BLaER1 (cell line): ENCODE measurements around the gene TFF1.

ENCODE experiments used
- H3K27ac ChIP-seq: shearing (Covaris generic); formaldehyde crosslinking; 2 replicates; pipeline ENCODE4 v1.8.1; 2022
- H3K27me3 ChIP-seq: shearing (Covaris generic); formaldehyde crosslinking; 2 replicates; pipeline ENCODE4 v1.8.1; 2022
- H3K36me3 ChIP-seq: shearing (Covaris generic); formaldehyde crosslinking; 2 replicates; pipeline ENCODE4 v1.8.1; 2022
- H3K4me1 ChIP-seq: shearing (Covaris generic); formaldehyde crosslinking; 2 replicates; pipeline ENCODE4 v1.8.1; 2022
- H3K4me2 ChIP-seq: shearing (Covaris generic); formaldehyde crosslinking; 2 replicates; pipeline ENCODE4 v1.8.1; 2022
- H3K4me3 ChIP-seq: shearing (Covaris generic); formaldehyde crosslinking; 2 replicates; pipeline ENCODE4 v1.8.1; 2022
- H3K9ac ChIP-seq: shearing (Covaris generic); formaldehyde crosslinking; 2 replicates; pipeline ENCODE4 v1.8.1; 2022
- H3K9me3 ChIP-seq: shearing (Covaris generic); formaldehyde crosslinking; 2 replicates; pipeline ENCODE4 v1.8.1; 2022
- H4K20me1 ChIP-seq: shearing (Covaris generic); formaldehyde crosslinking; 2 replicates; pipeline ENCODE4 v1.8.1; 2022
- Cebpa-rat ChIP-seq: shearing (Covaris generic); IDR thresholded peaks from 2 replicates; pipeline ENCODE4 v1.8.1; 2022

The TFF1 gene

GRCh38 chr21:42400525-42400924, 34.2 kb upstream of the TFF1 start:
- Histone ChIP-seq H3K9ac (no peak overlapping the region), H4K20me1 (no peaks in the 10 kb centered on the region), H3K4me3 (no peak overlapping the region), H3K4me1 (peaks cover 69% of the 10 kb centered on the region), H3K27ac (no peak overlapping the region), H3K27me3 (no peaks in the 10 kb centered on the region), H3K9me3 (peaks cover 15% of the 10 kb centered on the region), H3K36me3 (no peaks in the 10 kb centered on the region), H3K4me2 (no peak overlapping the region)
- TF ChIP-seq Cebpa-rat: no peak

DNA sequence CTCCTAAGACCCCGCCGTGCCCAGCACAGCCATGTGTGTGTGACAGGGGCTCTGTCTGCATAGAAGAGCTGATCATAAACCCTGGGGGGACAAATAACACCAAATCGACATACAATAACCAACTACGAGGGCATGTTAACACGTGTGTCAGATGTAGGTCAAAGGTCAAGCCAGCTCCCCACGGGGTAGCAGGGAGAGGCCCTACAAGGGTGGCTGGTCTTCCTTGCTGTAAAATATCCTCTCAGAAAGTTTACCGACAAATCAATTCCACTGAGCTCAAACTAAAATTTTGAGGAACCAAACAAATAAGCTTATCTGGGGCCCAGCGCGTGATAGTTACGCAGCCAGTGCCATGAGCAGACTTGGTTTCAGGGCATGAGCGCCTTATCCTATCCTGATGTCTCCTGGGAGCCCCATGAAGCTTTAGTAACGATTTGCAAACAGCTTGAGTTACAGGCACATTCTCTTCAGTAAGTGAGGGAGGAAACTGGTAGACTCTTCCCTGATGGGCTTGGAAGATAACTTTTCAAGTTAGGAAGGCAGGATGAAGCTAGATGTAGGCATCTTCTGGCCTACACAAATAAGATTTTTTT, 32.2 kb upstream of the TFF1 start:
- peaks cover 15% of the 10 kb centered on the region for H3K9me3 ChIP-seq
- no peaks in the 10 kb centered on the region for H3K27me3 ChIP-seq
- peaks cover 65% of the 10 kb centered on the region for H3K4me1 ChIP-seq
- H3K27ac ChIP-seq: peak overlapping the region; percentile 69
- H3K36me3 ChIP-seq: no peaks in the 10 kb centered on the region
- H4K20me1 ChIP-seq: no peaks in the 10 kb centered on the region
- no peak overlapping the region for H3K4me3 ChIP-seq
- no peak for TF ChIP-seq Cebpa-rat
- H3K9ac ChIP-seq: no peak overlapping the region; the same call in 1 of the 2 replicates
- peak overlapping the region; percentile 92 for H3K4me2 ChIP-seq

DNA sequence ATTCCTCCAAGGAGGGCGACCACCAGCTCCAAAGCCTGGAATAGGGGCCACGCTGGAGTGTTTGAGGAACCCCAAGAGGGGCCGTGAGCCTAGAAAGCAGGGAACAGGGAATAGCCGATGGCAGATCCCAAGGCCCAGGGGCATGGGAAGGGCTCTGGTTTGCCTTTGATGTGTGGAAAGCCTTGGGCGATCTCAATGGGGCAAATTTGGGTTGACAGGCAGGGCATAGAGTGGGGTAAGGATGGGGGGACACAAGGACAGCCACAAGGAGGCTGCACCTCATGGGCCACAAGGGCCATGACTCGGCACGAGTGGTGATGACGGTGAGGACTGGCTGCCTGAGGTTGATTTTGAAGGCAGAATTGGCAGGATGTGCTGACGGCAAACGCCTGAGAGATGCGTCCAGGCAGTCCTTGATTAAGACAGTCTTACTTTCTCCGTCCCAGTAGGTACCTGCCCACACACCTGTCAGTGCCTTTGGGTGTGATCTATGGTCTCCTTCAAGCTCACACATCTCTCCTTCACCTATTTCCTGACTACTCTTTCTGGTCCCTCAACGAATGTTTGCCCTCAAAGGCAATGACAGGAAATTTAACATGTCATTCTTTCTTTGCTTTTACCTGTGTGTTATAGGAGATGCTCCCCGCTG, 31.5 kb upstream of the TFF1 start:
- TF ChIP-seq Cebpa-rat: no peak
- H3K9ac ChIP-seq: peak overlapping the region; percentile 10; the same call in 1 of the 2 replicates

GRCh38 chr21:42396799-42397745, 30.7 kb upstream of the TFF1 start:
- Histone ChIP-seq H3K9me3 (peaks cover 10% of the 10 kb centered on the region), H3K36me3 (no peaks in the 10 kb centered on the region), H3K27ac (peak overlapping the region; percentile 69), H3K27me3 (no peaks in the 10 kb centered on the region), H3K4me3 (peak overlapping the region; percentile 40), H3K9ac (peak overlapping the region; percentile 36; the same call in 1 of the 2 replicates), H4K20me1 (no peaks in the 10 kb centered on the region), H3K4me2 (peak overlapping the region; percentile 92), H3K4me1 (peaks cover 76% of the 10 kb centered on the region)
- TF ChIP-seq Cebpa-rat: no peak

More for the DNA sequence above, 31.5 kb upstream of the TFF1 start:
- H3K9me3 ChIP-seq: peaks cover 15% of the 10 kb centered on the region
- H3K36me3 ChIP-seq: no peaks in the 10 kb centered on the region
- H4K20me1 ChIP-seq: no peaks in the 10 kb centered on the region
- H3K27me3 ChIP-seq: no peaks in the 10 kb centered on the region
- H3K4me3 ChIP-seq: peak overlapping the region; percentile 40
- H3K27ac ChIP-seq: peak overlapping the region; percentile 69
- H3K4me2 ChIP-seq: peak overlapping the region; percentile 92
- peaks cover 68% of the 10 kb centered on the region for H3K4me1 ChIP-seq

GRCh38 chr21:42395905-42396651, 29.7 kb upstream of the TFF1 start, which contains the start of gene TMPRSS3:
TSS of gene TMPRSS3 (minus strand) at chr21:42396052. CDS start at chr21:42395417, 635 bp downstream.
- TF ChIP-seq Cebpa-rat: no peak
- no peaks in the 10 kb centered on the region for H3K27me3 ChIP-seq
- H3K4me2 ChIP-seq: peak within 1 kb of the TSS; percentile 92
- no peaks in the 10 kb centered on the region for H4K20me1 ChIP-seq
- H3K9me3 ChIP-seq: peaks cover under 1% of the 10 kb centered on the region; the same call in 1 of the 2 replicates
- no peaks in the 10 kb centered on the region for H3K36me3 ChIP-seq
- peaks cover 86% of the 10 kb centered on the region for H3K4me1 ChIP-seq
- H3K27ac ChIP-seq: peak within 1 kb of the TSS; percentile 69
- H3K9ac ChIP-seq: peak within 1 kb of the TSS; percentile 36
- peak within 1 kb of the TSS; percentile 40 for H3K4me3 ChIP-seq

- no peaks in the 10 kb centered on the region for H3K27me3 ChIP-seq
- no peak overlapping the region for H3K9ac ChIP-seq
- H3K27ac ChIP-seq: peak overlapping the region; percentile 69; the same call in 1 of the 2 replicates
- H3K4me3 ChIP-seq: peak overlapping the region; percentile 40
- peak overlapping the region; percentile 92 for H3K4me2 ChIP-seq
- H4K20me1 ChIP-seq: no peaks in the 10 kb centered on the region
- no peak for TF ChIP-seq Cebpa-rat
- no peaks in the 10 kb centered on the region for H3K36me3 ChIP-seq
- peaks cover 93% of the 10 kb centered on the region for H3K4me1 ChIP-seq
- no peaks in the 10 kb centered on the region for H3K9me3 ChIP-seq
These were observed 29.0 kb upstream of the TFF1 start for GRCh38 chr21:42395302-42395701.

- no peaks in the 10 kb centered on the region for H3K9me3 ChIP-seq
- no peak overlapping the region for H3K9ac ChIP-seq
- H3K4me1 ChIP-seq: peaks cover 97% of the 10 kb centered on the region
- no peaks in the 10 kb centered on the region for H4K20me1 ChIP-seq
- no peak overlapping the region for H3K4me3 ChIP-seq
- peak overlapping the region; percentile 81 for H3K4me2 ChIP-seq
- TF ChIP-seq Cebpa-rat: no peak
- H3K27ac ChIP-seq: peak overlapping the region; percentile 53; the same call in 1 of the 2 replicates
- no peaks in the 10 kb centered on the region for H3K36me3 ChIP-seq
- H3K27me3 ChIP-seq: no peaks in the 10 kb centered on the region
These were observed 27.2 kb upstream of the TFF1 start for GRCh38 chr21:42393443-42393950.

- H3K4me3 ChIP-seq: no peak overlapping the region
- H4K20me1 ChIP-seq: no peaks in the 10 kb centered on the region
- TF ChIP-seq Cebpa-rat: no peak
- H3K36me3 ChIP-seq: no peaks in the 10 kb centered on the region; the same call in 1 of the 2 replicates
- H3K27me3 ChIP-seq: no peaks in the 10 kb centered on the region
- no peak overlapping the region for H3K9ac ChIP-seq
- H3K27ac ChIP-seq: peak overlapping the region; percentile 53
- H3K9me3 ChIP-seq: no peaks in the 10 kb centered on the region
- H3K4me2 ChIP-seq: peak overlapping the region; percentile 81
- peaks cover 97% of the 10 kb centered on the region for H3K4me1 ChIP-seq
These were observed 26.6 kb upstream of the TFF1 start for GRCh38 chr21:42392731-42393442.
